ENCODE measurements around the gene CORO7. TPM values are rescaled to one million over a fixed set of nuclear protein-coding genes. Genes with fewer than 3 reads are reported as not detected.

CORO7 gene
- total RNA-seq, 1 experiment from 2014 or later = 9.2 TPM

GRCh38 chr16:4381935-4382794 is 34.2 kb downstream of the CORO7 start:
- H3K27me3 ChIP-seq = no peaks in the 10 kb centered on the region
- H3K36me3 ChIP-seq = peaks cover 79% of the 10 kb centered on the region
- H3K4me3 ChIP-seq = no peak overlapping the region
- no peak for DNase-seq
- no peaks in the 10 kb centered on the region for H3K9me3 ChIP-seq

GRCh38 chr16:4381072-4381934 is 35.1 kb downstream of the CORO7 start:
- no peak for DNase-seq
- Histone ChIP-seq H3K9me3 (no peaks in the 10 kb centered on the region), H3K4me3 (no peak overlapping the region), H3K27me3 (no peaks in the 10 kb centered on the region), H3K36me3 (peaks cover 80% of the 10 kb centered on the region)

GRCh38 chr16:4380119-4381063 is 36.0 kb downstream of the CORO7 start:
- no peak for DNase-seq
- Histone ChIP-seq H3K4me3 (no peak overlapping the region), H3K9me3 (no peaks in the 10 kb centered on the region), H3K27me3 (no peaks in the 10 kb centered on the region), H3K36me3 (peaks cover 82% of the 10 kb centered on the region)

DNA sequence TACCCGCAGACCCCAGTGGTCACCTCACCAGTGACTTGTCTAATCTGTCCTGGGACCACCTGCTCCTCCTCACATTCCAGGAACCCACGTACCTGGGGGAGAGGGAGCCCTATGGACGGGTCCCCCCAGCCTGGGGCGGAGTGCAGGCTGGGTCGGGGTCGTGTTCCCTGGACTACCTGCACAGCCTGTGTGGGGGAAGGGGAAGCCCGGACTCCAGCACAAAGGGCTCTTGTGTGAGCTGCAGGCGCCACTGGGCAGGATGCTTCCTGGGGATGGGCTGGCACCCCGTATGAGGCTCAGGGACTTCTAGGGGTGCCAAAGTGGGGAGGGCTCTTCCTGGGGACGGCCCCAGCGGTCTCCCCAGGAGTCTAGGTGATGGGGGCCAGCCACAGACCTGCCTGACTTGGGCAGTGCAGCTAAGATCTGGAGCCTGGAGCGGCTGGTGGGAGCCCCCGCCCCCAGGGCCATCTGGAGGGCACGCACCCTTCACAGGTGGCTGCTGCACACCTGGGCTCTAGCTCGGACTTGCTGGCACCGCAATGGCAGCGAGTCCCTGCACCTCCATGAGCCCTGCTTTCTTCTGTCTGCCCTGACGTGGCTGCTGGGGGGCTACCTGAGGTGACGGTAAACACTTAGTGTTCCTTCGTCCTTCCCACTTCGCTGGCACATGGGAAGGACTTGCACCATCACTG is 37.3 kb downstream of the CORO7 start:
- H3K9me3 ChIP-seq = no peaks in the 10 kb centered on the region
- no peaks in the 10 kb centered on the region for H3K27me3 ChIP-seq
- no peak for DNase-seq
- no peak overlapping the region for H3K4me3 ChIP-seq
- peaks cover 87% of the 10 kb centered on the region for H3K36me3 ChIP-seq

GRCh38 chr16:4378161-4378666 is 38.2 kb downstream of the CORO7 start:
- H3K4me3 ChIP-seq = no peak overlapping the region
- no peak for DNase-seq
- H3K36me3 ChIP-seq = peaks cover 83% of the 10 kb centered on the region

GRCh38 chr16:4377573-4378154 is 38.7 kb downstream of the CORO7 start:
- no peak for DNase-seq
- peaks cover 81% of the 10 kb centered on the region for H3K36me3 ChIP-seq
- no peaks in the 10 kb centered on the region for H3K9me3 ChIP-seq
- no peak overlapping the region for H3K4me3 ChIP-seq
- no peaks in the 10 kb centered on the region for H3K27me3 ChIP-seq

More at GRCh38 chr16:4378161-4378666, 38.2 kb downstream of the CORO7 start:
- Histone ChIP-seq H3K9me3 (no peaks in the 10 kb centered on the region), H3K27me3 (no peaks in the 10 kb centered on the region)

DNA sequence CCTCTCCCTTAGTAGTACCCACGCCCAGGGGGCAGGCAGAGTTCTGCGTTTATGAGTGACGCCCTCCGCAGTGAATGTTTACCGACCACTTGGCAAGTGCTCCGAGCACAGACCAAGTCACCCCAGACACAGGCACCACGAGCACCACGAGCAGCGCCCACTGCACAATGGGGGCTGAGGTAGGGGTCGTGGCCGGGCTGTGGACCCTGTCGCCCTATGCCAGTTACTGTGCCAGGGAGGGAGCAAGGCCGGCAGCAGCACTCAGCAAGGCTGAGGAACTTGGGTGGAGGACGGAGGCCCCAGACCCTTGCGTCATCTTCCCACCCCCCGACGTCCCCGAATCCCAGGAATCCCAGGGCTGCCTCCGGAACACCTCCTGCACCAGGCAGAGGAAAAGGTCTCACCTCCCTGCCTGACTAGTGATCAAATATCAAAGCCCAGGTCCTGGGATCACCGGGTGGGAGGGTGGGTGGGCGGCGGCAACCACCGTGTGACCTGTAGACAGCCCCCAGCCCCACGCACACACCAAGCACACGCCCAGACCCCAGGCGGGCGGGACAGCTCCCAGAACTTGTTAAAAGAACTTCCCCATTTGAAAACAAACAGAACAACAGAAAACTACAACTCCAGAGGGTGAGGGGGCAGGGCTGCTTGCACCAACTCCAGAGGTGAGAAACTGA is 39.4 kb downstream of the CORO7 start:
- H3K4me3 ChIP-seq = no peak overlapping the region
- no peaks in the 10 kb centered on the region for H3K27me3 ChIP-seq
- H3K9me3 ChIP-seq = no peaks in the 10 kb centered on the region
- H3K36me3 ChIP-seq = peaks cover 80% of the 10 kb centered on the region
- DNase-seq = no peak

- peak overlapping the region; percentile 6 for H3K4me3 ChIP-seq
- H3K27me3 ChIP-seq = no peaks in the 10 kb centered on the region
- peak; percentile 98 for DNase-seq
- no peaks in the 10 kb centered on the region for H3K9me3 ChIP-seq
- H3K36me3 ChIP-seq = peaks cover 73% of the 10 kb centered on the region
These were observed 40.1 kb downstream of the CORO7 start for GRCh38 chr16:4376126-4376892.

DNA sequence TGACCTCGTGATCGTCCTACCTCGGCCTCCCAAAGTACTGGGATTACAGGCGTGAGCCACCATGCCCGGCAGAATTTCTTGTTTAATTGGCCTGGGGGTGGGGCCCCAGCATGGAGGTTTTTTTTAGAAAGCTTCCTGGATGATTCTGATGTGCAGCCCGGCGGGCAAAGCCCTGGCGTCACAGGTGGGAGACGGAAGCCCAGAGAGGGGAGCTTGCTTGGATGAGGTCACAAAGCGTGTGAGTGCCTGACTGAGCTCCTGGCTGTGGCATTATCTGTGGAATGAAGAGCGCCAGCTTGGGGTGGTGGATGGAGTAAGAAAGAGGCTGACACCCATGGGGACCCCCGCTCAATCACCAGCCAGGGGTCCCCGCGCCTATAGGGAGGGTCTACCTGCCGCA is 40.7 kb downstream of the CORO7 start:
- Histone ChIP-seq H3K4me3 (peak overlapping the region; percentile 5; the same call in 1 of the 2 replicates), H3K27me3 (no peaks in the 10 kb centered on the region), H3K36me3 (peaks cover 67% of the 10 kb centered on the region), H3K9me3 (no peaks in the 10 kb centered on the region)
- peak; percentile 81 for DNase-seq

- Histone ChIP-seq H3K36me3 (peaks cover 55% of the 10 kb centered on the region), H3K27me3 (no peaks in the 10 kb centered on the region), H3K9me3 (no peaks in the 10 kb centered on the region), H3K4me3 (peak overlapping the region; percentile 74)
- peak; percentile 96 for DNase-seq
These were observed 42.3 kb downstream of the CORO7 start for GRCh38 chr16:4373909-4374742.

GRCh38 chr16:4373356-4373908 is 43.0 kb downstream of the CORO7 start:
- H3K36me3 ChIP-seq = peaks cover 48% of the 10 kb centered on the region
- DNase-seq = peak; percentile 81
- H3K27me3 ChIP-seq = no peaks in the 10 kb centered on the region
- H3K4me3 ChIP-seq = peak overlapping the region; percentile 74
- H3K9me3 ChIP-seq = no peaks in the 10 kb centered on the region

GRCh38 chr16:4372578-4373355 is 43.6 kb downstream of the CORO7 start:
- Histone ChIP-seq H3K27me3 (no peaks in the 10 kb centered on the region), H3K9me3 (no peaks in the 10 kb centered on the region), H3K4me3 (peak overlapping the region; percentile 74), H3K36me3 (peaks cover 42% of the 10 kb centered on the region)
- peak; percentile 93 for DNase-seq

Measured in MG63 (cell line).